SK-N-SH treated with all-trans-retinoic acid at 6 μM for 48 hours (cell line): ENCODE data around the gene ARHGAP8.

Experiments used
- PATZ1 ChIP-seq: fragments of 250-450 bp; sonication (Bioruptor Pico); IDR thresholded peaks from 2 replicates; pipeline ENCODE4 v1.8.0; 2020; ENCODE audit warnings: mild to moderate bottlenecking, moderate library complexity, borderline replicate concordance
- TOX ChIP-seq: fragments of 250-450 bp; sonication (Bioruptor Pico); IDR thresholded peaks from 2 replicates; pipeline ENCODE4 v1.8.0; 2021; ENCODE audit warnings: mild to moderate bottlenecking, moderate library complexity, borderline replicate concordance

- TF ChIP-seq TOX (CRISPR knock-in tag) (no peak), PATZ1 (CRISPR knock-in tag) (no peak)
These were observed 87.3 kb downstream of the ARHGAP8 start for GRCh38 chr22:44839721-44840120.
